Measurements from ENCODE around the gene RDX.

DNA sequence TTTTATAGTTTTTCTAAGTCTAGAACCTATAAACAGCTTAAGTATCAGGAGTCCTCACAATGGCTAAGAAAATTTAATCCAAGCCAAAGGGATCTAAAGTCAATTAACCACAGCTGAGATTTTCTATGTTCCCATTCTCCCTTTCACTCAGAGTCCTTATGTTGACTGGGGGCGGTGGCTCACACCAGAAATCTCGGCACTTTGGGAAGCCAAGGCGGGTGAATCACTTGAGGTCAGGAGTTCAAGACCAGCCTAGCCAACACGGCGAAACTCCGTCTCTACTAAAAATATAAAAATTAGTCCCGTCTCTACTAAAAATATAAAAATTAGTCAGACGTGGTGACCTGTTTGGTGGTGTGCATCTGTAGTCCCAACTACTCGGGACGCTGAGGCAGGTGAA is 6.9 kb downstream of the RDX start:
- no peak for TF ChIP-seq RCOR1 (conservative IDR thresholded peaks at IDR 0.05; ENCODE audit: low read depth, low read length)
- TF ChIP-seq, protein P1, sequence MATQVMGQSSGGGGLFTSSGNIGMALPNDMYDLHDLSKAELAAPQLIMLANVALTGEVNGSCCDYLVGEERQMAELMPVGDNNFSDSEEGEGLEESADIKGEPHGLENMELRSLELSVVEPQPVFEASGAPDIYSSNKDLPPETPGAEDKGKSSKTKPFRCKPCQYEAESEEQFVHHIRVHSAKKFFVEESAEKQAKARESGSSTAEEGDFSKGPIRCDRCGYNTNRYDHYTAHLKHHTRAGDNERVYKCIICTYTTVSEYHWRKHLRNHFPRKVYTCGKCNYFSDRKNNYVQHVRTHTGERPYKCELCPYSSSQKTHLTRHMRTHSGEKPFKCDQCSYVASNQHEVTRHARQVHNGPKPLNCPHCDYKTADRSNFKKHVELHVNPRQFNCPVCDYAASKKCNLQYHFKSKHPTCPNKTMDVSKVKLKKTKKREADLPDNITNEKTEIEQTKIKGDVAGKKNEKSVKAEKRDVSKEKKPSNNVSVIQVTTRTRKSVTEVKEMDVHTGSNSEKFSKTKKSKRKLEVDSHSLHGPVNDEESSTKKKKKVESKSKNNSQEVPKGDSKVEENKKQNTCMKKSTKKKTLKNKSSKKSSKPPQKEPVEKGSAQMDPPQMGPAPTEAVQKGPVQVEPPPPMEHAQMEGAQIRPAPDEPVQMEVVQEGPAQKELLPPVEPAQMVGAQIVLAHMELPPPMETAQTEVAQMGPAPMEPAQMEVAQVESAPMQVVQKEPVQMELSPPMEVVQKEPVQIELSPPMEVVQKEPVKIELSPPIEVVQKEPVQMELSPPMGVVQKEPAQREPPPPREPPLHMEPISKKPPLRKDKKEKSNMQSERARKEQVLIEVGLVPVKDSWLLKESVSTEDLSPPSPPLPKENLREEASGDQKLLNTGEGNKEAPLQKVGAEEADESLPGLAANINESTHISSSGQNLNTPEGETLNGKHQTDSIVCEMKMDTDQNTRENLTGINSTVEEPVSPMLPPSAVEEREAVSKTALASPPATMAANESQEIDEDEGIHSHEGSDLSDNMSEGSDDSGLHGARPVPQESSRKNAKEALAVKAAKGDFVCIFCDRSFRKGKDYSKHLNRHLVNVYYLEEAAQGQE (IDR thresholded peaks at IDR 0.05; ENCODE audit: low read depth, low read length): no peak
- TF ChIP-seq, protein P2, sequence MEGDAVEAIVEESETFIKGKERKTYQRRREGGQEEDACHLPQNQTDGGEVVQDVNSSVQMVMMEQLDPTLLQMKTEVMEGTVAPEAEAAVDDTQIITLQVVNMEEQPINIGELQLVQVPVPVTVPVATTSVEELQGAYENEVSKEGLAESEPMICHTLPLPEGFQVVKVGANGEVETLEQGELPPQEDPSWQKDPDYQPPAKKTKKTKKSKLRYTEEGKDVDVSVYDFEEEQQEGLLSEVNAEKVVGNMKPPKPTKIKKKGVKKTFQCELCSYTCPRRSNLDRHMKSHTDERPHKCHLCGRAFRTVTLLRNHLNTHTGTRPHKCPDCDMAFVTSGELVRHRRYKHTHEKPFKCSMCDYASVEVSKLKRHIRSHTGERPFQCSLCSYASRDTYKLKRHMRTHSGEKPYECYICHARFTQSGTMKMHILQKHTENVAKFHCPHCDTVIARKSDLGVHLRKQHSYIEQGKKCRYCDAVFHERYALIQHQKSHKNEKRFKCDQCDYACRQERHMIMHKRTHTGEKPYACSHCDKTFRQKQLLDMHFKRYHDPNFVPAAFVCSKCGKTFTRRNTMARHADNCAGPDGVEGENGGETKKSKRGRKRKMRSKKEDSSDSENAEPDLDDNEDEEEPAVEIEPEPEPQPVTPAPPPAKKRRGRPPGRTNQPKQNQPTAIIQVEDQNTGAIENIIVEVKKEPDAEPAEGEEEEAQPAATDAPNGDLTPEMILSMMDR (IDR thresholded peaks at IDR 0.05 in 2 of 3, conservative IDR thresholded peaks at IDR 0.05 in 1 of 3; ENCODE audit: control insufficient read depth in 2 of 3, extremely low read depth in 1 of 3, insufficient read depth in 1 of 3, low read depth in 3 of 3, low read length in 3 of 3): no peak
- no peak for TF ChIP-seq ASH2L (IDR thresholded peaks at IDR 0.05; ENCODE audit: borderline replicate concordance, low read depth)
- TF ChIP-seq FOXK2 (IDR thresholded peaks at IDR 0.05): no peak
- no peak for TF ChIP-seq RB1 (IDR thresholded peaks at IDR 0.05; ENCODE audit: borderline replicate concordance)
- TF ChIP-seq ZSCAN29 (IDR thresholded peaks at IDR 0.05): no peak
